SU-DHL-6 (cell line): Measurements from ENCODE around the gene VTCN1.

Experiments used
- EZH2phosphoT487 ChIP-seq: fragments of 200-600 bp; sonication (generic), shearing (Covaris generic); conservative IDR thresholded peaks from 2 replicates; pipeline ENCODE4 v1.6.1; 2018; ENCODE audit warnings: mild to moderate bottlenecking, antibody characterized with exemption, low read length, moderate library complexity, mixed read lengths
- TF ChIP-seq, protein P1 (sequence below): fragments of 200-600 bp; sonication (generic); IDR thresholded peaks from one replicate; pipeline ENCODE4 v1.5.1; 2017; ENCODE audit warnings: antibody characterized with exemption, mild to moderate bottlenecking, low read length, moderate library complexity; ENCODE audit not compliant: insufficient read depth, poor library complexity, severe bottlenecking

DNA sequence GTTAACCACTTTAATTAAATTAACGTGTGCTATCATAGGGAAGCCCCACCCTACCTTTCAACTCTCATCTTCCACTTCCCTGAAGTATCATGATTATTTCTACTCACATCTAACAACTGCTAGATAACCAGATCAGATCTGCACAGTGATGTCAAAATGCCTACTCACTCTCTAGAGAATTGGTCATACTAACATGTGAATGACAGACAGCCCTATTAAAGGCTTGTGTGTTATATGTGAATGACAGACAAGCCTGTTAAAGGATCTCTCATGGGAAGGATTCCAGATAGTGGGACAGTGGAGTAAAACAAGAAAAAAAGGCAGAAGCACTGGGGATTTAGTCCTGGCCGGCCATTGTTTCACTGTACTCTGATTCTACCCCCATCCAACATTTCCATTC lies 12.6 kb downstream of the VTCN1 start:
- TF ChIP-seq, protein P1, sequence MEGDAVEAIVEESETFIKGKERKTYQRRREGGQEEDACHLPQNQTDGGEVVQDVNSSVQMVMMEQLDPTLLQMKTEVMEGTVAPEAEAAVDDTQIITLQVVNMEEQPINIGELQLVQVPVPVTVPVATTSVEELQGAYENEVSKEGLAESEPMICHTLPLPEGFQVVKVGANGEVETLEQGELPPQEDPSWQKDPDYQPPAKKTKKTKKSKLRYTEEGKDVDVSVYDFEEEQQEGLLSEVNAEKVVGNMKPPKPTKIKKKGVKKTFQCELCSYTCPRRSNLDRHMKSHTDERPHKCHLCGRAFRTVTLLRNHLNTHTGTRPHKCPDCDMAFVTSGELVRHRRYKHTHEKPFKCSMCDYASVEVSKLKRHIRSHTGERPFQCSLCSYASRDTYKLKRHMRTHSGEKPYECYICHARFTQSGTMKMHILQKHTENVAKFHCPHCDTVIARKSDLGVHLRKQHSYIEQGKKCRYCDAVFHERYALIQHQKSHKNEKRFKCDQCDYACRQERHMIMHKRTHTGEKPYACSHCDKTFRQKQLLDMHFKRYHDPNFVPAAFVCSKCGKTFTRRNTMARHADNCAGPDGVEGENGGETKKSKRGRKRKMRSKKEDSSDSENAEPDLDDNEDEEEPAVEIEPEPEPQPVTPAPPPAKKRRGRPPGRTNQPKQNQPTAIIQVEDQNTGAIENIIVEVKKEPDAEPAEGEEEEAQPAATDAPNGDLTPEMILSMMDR, result no peak
- no peak for TF ChIP-seq EZH2phosphoT487
